HepG2 (cell line): ENCODE measurements around the gene ELN. TPM values are rescaled to one million over a fixed set of nuclear protein-coding genes. Genes with fewer than 3 reads are reported as not detected.

Experiments used
- ATAC-seq: fragments of 200-7000 bp; cut with Tn5 transposase; 3 replicates; pipeline ENCODE4 v1.9.1; 2020; ENCODE audit warnings: mild to moderate bottlenecking, moderate library complexity
- BruUV-seq: library from RNA; stranded (reverse); fragments of 400-500 nt; replicated peaks from 2 replicates; lab custom pipeline; 2021; lab: Mats Ljungman, UMichigan
- CTCF ChIA-PET: fragments of 300-600 bp; formaldehyde crosslinking; extraction: SDS; loops from one replicate; lab custom pipeline; 2021; ENCODE audit warnings: low total read pairs, inconsistent platforms, low intra/inter-chr PET ratio; lab: Yijun Ruan, JAX
- POLR2A ChIA-PET: fragments of 350-600 bp; sonication (Branson Sonifier 250); formaldehyde crosslinking; loops from one replicate; lab custom pipeline; 2020; ENCODE audit warnings: antibody characterized with exemption, inconsistent platforms; lab: Yijun Ruan, JAX
- DNase-seq: peaks from one replicate; pipeline ENCODE4 v3.0.0-alpha.2; 2015; ENCODE audit warnings: low spot score
- FAIRE-seq: peaks from 3 replicates; lab custom pipeline; 2011; peaks lifted over from hg19 to GRCh38; lab: Jason Lieb, UNC
- H2AFZ ChIP-seq: one replicate; pipeline ENCODE4 v1.6.1; 2011; ENCODE audit warnings: low read length, inconsistent platforms
- H3K27ac ChIP-seq: fragments of 300-600 bp; 3 replicates; pipeline ENCODE4 v1.8.0; 2011; ENCODE audit warnings: mixed run types, mild to moderate bottlenecking, mixed read lengths, low read length, inconsistent platforms; ENCODE audit not compliant: insufficient read depth; ENCODE audit errors: extremely low read length
- H3K27me3 ChIP-seq, 2 experiments: fragments of 200-600 bp in 1 of 2; 2 replicates in 1 of 2; 3 replicates in 1 of 2; pipeline versions ENCODE4 v1.6.0 to v1.8.0; 2011; ENCODE audit warnings: low read length in 2 of 2, mild to moderate bottlenecking in 2 of 2, moderate library complexity in 2 of 2, inconsistent platforms in 1 of 2; ENCODE audit not compliant: insufficient read depth in 2 of 2, control insufficient read depth in 1 of 2
- H3K36me3 ChIP-seq, 2 experiments: fragments of 200-600 bp in 1 of 2; replicated peaks in 1 of 2; 2 replicates in 1 of 2; 3 replicates in 1 of 2; pipeline versions ENCODE4 v1.5.1 to v1.8.0; 2011; ENCODE audit warnings: low read length in 2 of 2, inconsistent platforms in 1 of 2; ENCODE audit not compliant: insufficient read depth in 2 of 2, control insufficient read depth in 1 of 2
- H3K4me1 ChIP-seq: 2 replicates; pipeline ENCODE4 v1.5.1; 2012; ENCODE audit warnings: low read length, inconsistent platforms; ENCODE audit not compliant: insufficient read depth
- H3K4me2 ChIP-seq: 2 replicates; pipeline ENCODE4 v1.6.0; 2011; ENCODE audit warnings: low read depth, low read length, inconsistent platforms
- H3K4me3 ChIP-seq, 3 experiments: fragments of 200-600 bp in 1 of 3; sonication (generic), shearing (Covaris generic) in 1 of 3; replicated peaks in 1 of 3; 2 replicates each; pipeline ENCODE4 v1.5.1; 2011 to 2016; ENCODE audit warnings: low read length in 3 of 3, inconsistent platforms in 2 of 3, low read depth in 2 of 3, mild to moderate bottlenecking in 2 of 3, control low read depth in 1 of 3, mixed read lengths in 1 of 3; ENCODE audit not compliant: insufficient read depth in 1 of 3
- H3K79me2 ChIP-seq: one replicate; pipeline ENCODE4 v1.6.1; 2011; ENCODE audit warnings: low read length, inconsistent platforms; ENCODE audit not compliant: insufficient read depth
- H3K9ac ChIP-seq: 2 replicates; pipeline ENCODE4 v1.6.0; 2011; ENCODE audit warnings: mild to moderate bottlenecking, low read depth, low read length, inconsistent platforms; ENCODE audit not compliant: insufficient read depth
- H3K9me3 ChIP-seq: 2 replicates; pipeline ENCODE4 v1.5.1; 2012; ENCODE audit warnings: mild to moderate bottlenecking, low read length
- H4K20me1 ChIP-seq: 2 replicates; pipeline ENCODE4 v1.6.0; 2011; ENCODE audit warnings: inconsistent platforms, mild to moderate bottlenecking, low read length, moderate library complexity; ENCODE audit not compliant: insufficient read depth
- CENPT ChIP-seq: sonication (generic); formaldehyde crosslinking; IDR thresholded peaks from 2 replicates; pipeline ENCODE4 v1.8.0; 2022; ENCODE audit warnings: low read depth, mild to moderate bottlenecking, moderate library complexity, missing genetic modification reagents
- FOSL2 ChIP-seq: sonication (generic); formaldehyde crosslinking; IDR thresholded peaks from 2 replicates; pipeline ENCODE4 v1.4.0; 2020; ENCODE audit warnings: missing genetic modification reagents
- GABPB1 ChIP-seq: IDR thresholded peaks from 2 replicates; pipeline ENCODE4 v1.6.1; 2016; ENCODE audit warnings: mild to moderate bottlenecking, missing genetic modification reagents, moderate library complexity, missing compliant biosample characterization
- HDAC1 ChIP-seq: sonication (generic); formaldehyde crosslinking; IDR thresholded peaks from 2 replicates; pipeline ENCODE4 v1.5.1; 2020; ENCODE audit warnings: mild to moderate bottlenecking, missing genetic modification reagents
- IRF2 ChIP-seq: IDR thresholded peaks from 2 replicates; pipeline ENCODE4 v1.6.1; 2018; ENCODE audit warnings: missing genetic modification reagents, missing compliant biosample characterization
- IRX3 ChIP-seq: sonication (generic); formaldehyde crosslinking; IDR thresholded peaks from 2 replicates; pipeline ENCODE4 v1.8.1; 2023; ENCODE audit warnings: mild to moderate bottlenecking, low read depth, missing genetic modification reagents, borderline replicate concordance
- MXD1 ChIP-seq: sonication (generic); formaldehyde crosslinking; IDR thresholded peaks from 2 replicates; pipeline ENCODE4 v1.4.0; 2020; ENCODE audit warnings: mild to moderate bottlenecking, missing genetic modification reagents
- NPAS2 ChIP-seq: sonication (generic); formaldehyde crosslinking; IDR thresholded peaks from 2 replicates; pipeline ENCODE4 v1.8.0; 2022; ENCODE audit warnings: mild to moderate bottlenecking, missing genetic modification reagents, borderline replicate concordance
- PHB2 ChIP-seq: fragments of 450-650 bp; IDR thresholded peaks from 2 replicates; pipeline ENCODE4 v1.6.1; 2018; ENCODE audit not compliant: partially characterized antibody
- RBFOX2 ChIP-seq: fragments of 200-400 bp; formaldehyde crosslinking; IDR thresholded peaks from 2 replicates; pipeline ENCODE4 v1.6.1; 2017; ENCODE audit warnings: low read depth, mild to moderate bottlenecking, low read length
- RCOR2 ChIP-seq: IDR thresholded peaks from 2 replicates; pipeline ENCODE4 v1.6.1; 2016; ENCODE audit warnings: missing biosample characterization, missing genetic modification reagents
- RNF2 ChIP-seq: fragments of 450-650 bp; conservative IDR thresholded peaks from 2 replicates; pipeline ENCODE4 v1.6.1; 2016; ENCODE audit warnings: low read depth
- SIN3B ChIP-seq: fragments of 150-350 bp; IDR thresholded peaks from 2 replicates; pipeline ENCODE4 v1.6.1; 2014; ENCODE audit warnings: low read length
- SP4 ChIP-seq: sonication (generic); formaldehyde crosslinking; IDR thresholded peaks from 2 replicates; pipeline ENCODE4 v1.8.1; 2023; ENCODE audit warnings: mild to moderate bottlenecking, missing genetic modification reagents
- SRSF1 ChIP-seq: fragments of 200-400 bp; formaldehyde crosslinking; optimal IDR thresholded peaks from 2 replicates; pipeline ENCODE3; 2017; ENCODE audit warnings: mild to moderate bottlenecking, low read depth, low read length, moderate library complexity
- TEAD3 ChIP-seq: optimal IDR thresholded peaks from 2 replicates; pipeline ENCODE3; 2016; ENCODE audit warnings: borderline replicate concordance
- XRCC5 ChIP-seq: fragments of 200-400 bp; formaldehyde crosslinking; optimal IDR thresholded peaks from 2 replicates; pipeline ENCODE3; 2017; ENCODE audit warnings: mild to moderate bottlenecking, low read length
- ZNF350 ChIP-seq: sonication (generic); formaldehyde crosslinking; IDR thresholded peaks from 2 replicates; pipeline ENCODE4 v1.4.0; 2020; ENCODE audit warnings: mild to moderate bottlenecking, low read depth, missing genetic modification reagents, borderline replicate concordance
- ZNF605 ChIP-seq: sonication (generic); formaldehyde crosslinking; IDR thresholded peaks from 2 replicates; pipeline ENCODE4 v1.8.0; 2022; ENCODE audit warnings: mild to moderate bottlenecking, missing genetic modification reagents
- WGBS: methylation state at CpG from one replicate; pipeline ENCODE4 v1.1.6; 2017; ENCODE audit warnings: low lambda C conversion rate; 5-methylcytosine and 5-hydroxymethylcytosine counted together
- in situ Hi-C: cut with HindIII; loops from 2 replicates; pipeline ENCODE4 v1.10.0; 2017; ENCODE audit warnings: low pct_unique_long_range_greater_than_20kb; ENCODE audit not compliant: extremely low pct_ligation_motif_present
- intact Hi-C: fragments of 100-400 bp; cut with micrococcal nuclease; formaldehyde crosslinking; loops from one replicate; pipeline ENCODE4 v1.10.0; 2022; ENCODE audit not compliant: unreplicated experiment
- polyA plus RNA-seq, 8 experiments: library from polyadenylated mRNA; depleted of rRNA in 3 of 8; stranded (reverse) in 7 of 8; unstranded in 1 of 8; fragments of >200 nt; fragmentation: Illumina TruSeq in 4 of 8; extraction: Trizol in 4 of 8; gene quantifications; 2 replicates each; pipeline versions ENCODE4 v1.2.1 to v1.2.3, GENCODE V29; 2011 to 2016; ENCODE audit warnings: low read depth in 4 of 8, missing spikeins in 1 of 8, mixed read lengths in 1 of 8; ENCODE audit not compliant: insufficient read depth in 1 of 8
- total RNA-seq, 5 experiments: library from RNA; depleted of rRNA; stranded (reverse); fragments of >200 nt; fragmentation: Illumina TruSeq; extraction: Trizol; gene quantifications; 2 replicates each; pipeline ENCODE4 v1.2.3, GENCODE V29; 2016; ENCODE audit warnings: low read depth in 1 of 5
- TF ChIP-seq, protein P1 (sequence below): sonication (generic); formaldehyde crosslinking; IDR thresholded peaks from 2 replicates; pipeline ENCODE4 v1.5.0; 2020; ENCODE audit warnings: mild to moderate bottlenecking, missing genetic modification reagents, borderline replicate concordance
- TF ChIP-seq, protein P2 (sequence below): IDR thresholded peaks from 2 replicates; pipeline ENCODE4 v1.6.1; 2012; ENCODE audit warnings: inconsistent platforms

ELN gene
- total and polyA plus RNA-seq, 2 of the 13 experiments (the other 11 are each of a cell fraction or from before 2014, with no cell fraction given), result 0.15 to 0.37 TPM

DNA sequence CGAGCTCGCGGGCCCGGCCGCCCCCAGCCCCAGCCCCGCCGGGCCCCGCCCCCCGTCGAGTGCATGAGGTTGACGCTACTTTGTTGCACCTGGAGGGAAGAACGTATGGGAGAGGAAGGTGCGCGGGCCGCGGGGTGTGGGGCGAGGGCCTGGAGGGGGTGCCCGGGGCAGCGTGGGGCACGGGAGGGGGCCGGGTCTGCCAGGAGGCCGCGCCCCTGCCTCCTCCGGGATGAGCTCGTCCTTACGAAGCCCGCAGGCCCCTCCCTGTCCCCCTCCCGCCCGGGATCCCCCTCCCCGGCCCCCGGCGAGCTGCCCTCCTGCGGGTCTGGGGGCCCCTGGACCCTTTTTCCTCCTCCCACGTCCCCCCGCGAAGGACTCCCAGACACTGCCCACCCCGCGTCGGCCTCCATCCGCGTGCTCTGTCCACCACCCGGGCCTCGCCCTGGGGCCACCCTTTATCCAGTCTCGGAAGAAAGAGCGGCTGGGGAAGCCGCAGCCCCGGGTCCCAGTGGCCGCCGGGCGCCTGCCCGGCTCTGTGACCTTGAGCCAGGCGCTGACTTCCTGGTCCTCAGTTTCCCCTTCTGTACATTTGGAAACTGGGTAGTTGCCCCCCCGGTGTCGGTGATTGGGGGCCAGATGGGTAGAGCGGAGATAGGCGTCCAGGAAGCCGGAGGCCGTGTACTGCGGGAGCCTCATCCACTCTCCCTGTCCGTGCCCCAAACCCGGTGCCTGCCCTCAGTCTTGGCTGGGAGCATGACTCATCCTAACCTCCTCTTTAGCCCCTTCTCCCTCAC is 56.2 kb downstream of the ELN start:
- 4% methylated on average over 17 of the region's 61 CpGs for WGBS
- Histone ChIP-seq H3K9me3 (no peaks in the 10 kb centered on the region), H2AFZ (no peak overlapping the region), H3K9ac (peak overlapping the region; percentile 46), H3K79me2 (no peaks in the 10 kb centered on the region), H3K4me1 (peaks cover 18% of the 10 kb centered on the region), H3K27ac (no peak overlapping the region), H4K20me1 (no peaks in the 10 kb centered on the region), H3K4me3 (peak overlapping the region; percentile 61 to 72 (median 66)), H3K27me3 (no peaks in the 10 kb centered on the region), H3K36me3 (no peaks in the 10 kb centered on the region), H3K4me2 (peak overlapping the region; percentile 77)
- ATAC-seq (peak; percentile 60), FAIRE-seq (no peak), DNase-seq (no peak)
- POLR2A ChIA-PET, result interaction anchor here (1.0 to 1.4 kb wide), 3 partner anchors 88 to 209 kb away, joined by 3 to 5 read pairs (median 4); no protein-coding TSS in a partner anchor
- no TSS peak for BruUV-seq
- intact Hi-C loops, result no loop called here
- in situ Hi-C loops, result no loop called here
- CTCF ChIA-PET, result no interaction called here
- TF ChIP-seq HDAC1 (peak; percentile 40; the same call in 1 of the 2 replicates), ZNF605 (peak; percentile 51; the same call in 1 of the 2 replicates), XRCC5 (peak; percentile 13), ZNF350 (CRISPR knock-in tag) (0 out of 2 replicates have a peak, but pooled peaks have one; percentile 9), IRF2 (no peak), SIN3B (no peak), RBFOX2 (0 out of 2 replicates have a peak, but pooled peaks have one; percentile 28), NPAS2 (CRISPR knock-in tag) (no peak), CENPT (CRISPR knock-in tag) (no peak), FOSL2 (peak; percentile 75), RCOR2 (no peak), SRSF1 (peak; percentile 25), IRX3 (CRISPR knock-in tag) (no peak), TEAD3 (peak; percentile 19), RNF2 (0 out of 2 replicates have a peak, but pooled peaks have one; percentile 32), PHB2 (no peak), SP4 (CRISPR knock-in tag) (0 out of 2 replicates have a peak, but pooled peaks have one; percentile 22), MXD1 (0 out of 2 replicates have a peak, but pooled peaks have one; percentile 34), GABPB1 (CRISPR knock-in tag) (peak; percentile 13; the same call in 1 of the 2 replicates)
- TF ChIP-seq, protein P1, sequence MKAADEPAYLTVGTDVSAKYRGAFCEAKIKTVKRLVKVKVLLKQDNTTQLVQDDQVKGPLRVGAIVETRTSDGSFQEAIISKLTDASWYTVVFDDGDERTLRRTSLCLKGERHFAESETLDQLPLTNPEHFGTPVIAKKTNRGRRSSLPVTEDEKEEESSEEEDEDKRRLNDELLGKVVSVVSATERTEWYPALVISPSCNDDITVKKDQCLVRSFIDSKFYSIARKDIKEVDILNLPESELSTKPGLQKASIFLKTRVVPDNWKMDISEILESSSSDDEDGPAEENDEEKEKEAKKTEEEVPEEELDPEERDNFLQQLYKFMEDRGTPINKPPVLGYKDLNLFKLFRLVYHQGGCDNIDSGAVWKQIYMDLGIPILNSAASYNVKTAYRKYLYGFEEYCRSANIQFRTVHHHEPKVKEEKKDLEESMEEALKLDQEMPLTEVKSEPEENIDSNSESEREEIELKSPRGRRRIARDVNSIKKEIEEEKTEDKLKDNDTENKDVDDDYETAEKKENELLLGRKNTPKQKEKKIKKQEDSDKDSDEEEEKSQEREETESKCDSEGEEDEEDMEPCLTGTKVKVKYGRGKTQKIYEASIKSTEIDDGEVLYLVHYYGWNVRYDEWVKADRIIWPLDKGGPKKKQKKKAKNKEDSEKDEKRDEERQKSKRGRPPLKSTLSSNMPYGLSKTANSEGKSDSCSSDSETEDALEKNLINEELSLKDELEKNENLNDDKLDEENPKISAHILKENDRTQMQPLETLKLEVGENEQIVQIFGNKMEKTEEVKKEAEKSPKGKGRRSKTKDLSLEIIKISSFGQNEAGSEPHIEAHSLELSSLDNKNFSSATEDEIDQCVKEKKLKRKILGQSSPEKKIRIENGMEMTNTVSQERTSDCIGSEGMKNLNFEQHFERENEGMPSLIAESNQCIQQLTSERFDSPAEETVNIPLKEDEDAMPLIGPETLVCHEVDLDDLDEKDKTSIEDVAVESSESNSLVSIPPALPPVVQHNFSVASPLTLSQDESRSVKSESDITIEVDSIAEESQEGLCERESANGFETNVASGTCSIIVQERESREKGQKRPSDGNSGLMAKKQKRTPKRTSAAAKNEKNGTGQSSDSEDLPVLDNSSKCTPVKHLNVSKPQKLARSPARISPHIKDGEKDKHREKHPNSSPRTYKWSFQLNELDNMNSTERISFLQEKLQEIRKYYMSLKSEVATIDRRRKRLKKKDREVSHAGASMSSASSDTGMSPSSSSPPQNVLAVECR (CRISPR knock-in tag), result peak; percentile 42
- TF ChIP-seq, protein P2, sequence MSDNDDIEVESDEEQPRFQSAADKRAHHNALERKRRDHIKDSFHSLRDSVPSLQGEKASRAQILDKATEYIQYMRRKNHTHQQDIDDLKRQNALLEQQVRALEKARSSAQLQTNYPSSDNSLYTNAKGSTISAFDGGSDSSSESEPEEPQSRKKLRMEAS, result peak; percentile 49; the same call in 1 of the 2 replicates
